ENCODE results near the gene TGFA. TPM values are rescaled to one million over a fixed set of nuclear protein-coding genes. Genes with fewer than 3 reads are reported as not detected.

The TGFA gene
- total and polyA plus RNA-seq, 4 donors: 1.1 to 2.9 (median 1.7) TPM

GRCh38 chr2:70420740-70421139, 132.9 kb downstream of the TGFA start (continued):
- no peak for TF ChIP-seq TAF1 (conservative IDR thresholded peaks at IDR 0.05)

DNA sequence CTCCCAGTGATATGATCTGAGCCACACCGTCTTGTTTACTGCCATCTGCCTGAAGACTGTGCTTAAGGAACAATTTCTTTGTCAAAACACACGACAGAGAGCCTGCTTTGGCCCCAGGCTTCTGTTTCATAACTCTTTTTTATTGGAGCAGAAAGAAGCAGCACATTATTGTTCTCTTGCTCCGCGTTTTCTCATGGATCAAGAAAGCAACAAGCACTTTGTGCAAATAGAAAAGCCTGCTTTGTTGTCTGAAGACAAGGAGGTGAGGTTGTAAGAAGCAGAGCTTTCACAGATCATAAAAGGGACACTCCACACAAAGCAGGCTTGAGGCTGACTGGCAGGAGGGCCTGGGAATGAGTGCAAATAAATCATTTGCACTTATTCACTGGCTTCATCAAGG, 133.5 kb downstream of the TGFA start:
- Histone ChIP-seq H3K36me3 (ENCODE audit: control insufficient read depth in 4 of 4, insufficient read depth in 3 of 4, low read depth in 1 of 4, low read length in 3 of 4) (no peaks in the 10 kb centered on the region), H3K27ac (ENCODE audit: low read depth in 1 of 2, low read length in 2 of 2) (no peak overlapping the region), H3K27me3 (ENCODE audit: control insufficient read depth in 4 of 4, insufficient read depth in 4 of 4, low read length in 3 of 4) (no peaks in the 10 kb centered on the region), H3K4me3 (ENCODE audit: low read depth in 1 of 3, low read length in 3 of 3) (no peak overlapping the region), H3K9ac (ENCODE audit: low read depth in 1 of 2, low read length in 2 of 2) (no peak overlapping the region), H3K4me1 (ENCODE audit: control insufficient read depth in 4 of 4, insufficient read depth in 4 of 4, low read length in 3 of 4) (no peaks in the 10 kb centered on the region), H3K9me3 (ENCODE audit: control insufficient read depth in 4 of 4, low read length in 3 of 4) (no peaks in the 10 kb centered on the region)
- no peak for TF ChIP-seq SP1 (IDR thresholded peaks at IDR 0.05)
- no peak for TF ChIP-seq ATF3 (IDR thresholded peaks at IDR 0.05)
- TF ChIP-seq, protein P1, sequence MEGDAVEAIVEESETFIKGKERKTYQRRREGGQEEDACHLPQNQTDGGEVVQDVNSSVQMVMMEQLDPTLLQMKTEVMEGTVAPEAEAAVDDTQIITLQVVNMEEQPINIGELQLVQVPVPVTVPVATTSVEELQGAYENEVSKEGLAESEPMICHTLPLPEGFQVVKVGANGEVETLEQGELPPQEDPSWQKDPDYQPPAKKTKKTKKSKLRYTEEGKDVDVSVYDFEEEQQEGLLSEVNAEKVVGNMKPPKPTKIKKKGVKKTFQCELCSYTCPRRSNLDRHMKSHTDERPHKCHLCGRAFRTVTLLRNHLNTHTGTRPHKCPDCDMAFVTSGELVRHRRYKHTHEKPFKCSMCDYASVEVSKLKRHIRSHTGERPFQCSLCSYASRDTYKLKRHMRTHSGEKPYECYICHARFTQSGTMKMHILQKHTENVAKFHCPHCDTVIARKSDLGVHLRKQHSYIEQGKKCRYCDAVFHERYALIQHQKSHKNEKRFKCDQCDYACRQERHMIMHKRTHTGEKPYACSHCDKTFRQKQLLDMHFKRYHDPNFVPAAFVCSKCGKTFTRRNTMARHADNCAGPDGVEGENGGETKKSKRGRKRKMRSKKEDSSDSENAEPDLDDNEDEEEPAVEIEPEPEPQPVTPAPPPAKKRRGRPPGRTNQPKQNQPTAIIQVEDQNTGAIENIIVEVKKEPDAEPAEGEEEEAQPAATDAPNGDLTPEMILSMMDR (IDR thresholded peaks at IDR 0.05; ENCODE audit: low read depth, low read length, missing input control): no peak
- no peak for TF ChIP-seq HNF4G (IDR thresholded peaks at IDR 0.05)
- no peak for TF ChIP-seq FOXA2 (IDR thresholded peaks at IDR 0.05)
- TF ChIP-seq GABPA (IDR thresholded peaks at IDR 0.05 in 1 of 2, conservative IDR thresholded peaks at IDR 0.05 in 1 of 2): no peak
- TF ChIP-seq JUND (IDR thresholded peaks at IDR 0.05): no peak
- no peak for TF ChIP-seq REST (IDR thresholded peaks at IDR 0.05)
- no peak for TF ChIP-seq EGR1 (IDR thresholded peaks at IDR 0.05; ENCODE audit: low read depth in 2 of 2)
- no peak for DNase-seq (ENCODE audit: low spot score)
- WGBS: 77% methylated on average over 4 of the region's 4 CpGs

- Histone ChIP-seq H3K36me3 (ENCODE audit: control insufficient read depth in 4 of 4, insufficient read depth in 3 of 4, low read depth in 1 of 4, low read length in 3 of 4) (no peaks in the 10 kb centered on the region), H3K4me1 (ENCODE audit: control insufficient read depth in 4 of 4, insufficient read depth in 4 of 4, low read length in 3 of 4) (no peaks in the 10 kb centered on the region), H3K27ac (ENCODE audit: low read depth in 1 of 2, low read length in 2 of 2) (no peak overlapping the region), H3K9me3 (ENCODE audit: control insufficient read depth in 4 of 4, low read length in 3 of 4) (no peaks in the 10 kb centered on the region), H3K4me3 (ENCODE audit: low read depth in 1 of 3, low read length in 3 of 3) (no peak overlapping the region), H3K9ac (ENCODE audit: low read depth in 1 of 2, low read length in 2 of 2) (no peak overlapping the region), H3K27me3 (ENCODE audit: control insufficient read depth in 4 of 4, insufficient read depth in 4 of 4, low read length in 3 of 4) (no peaks in the 10 kb centered on the region)
- no peak for TF ChIP-seq NR2F2 (IDR thresholded peaks at IDR 0.05)
- TF ChIP-seq HNF4G (IDR thresholded peaks at IDR 0.05): no peak
- TF ChIP-seq RAD21 (IDR thresholded peaks at IDR 0.05): no peak
- TF ChIP-seq EGR1 (IDR thresholded peaks at IDR 0.05; ENCODE audit: low read depth in 2 of 2): no peak
- no peak for TF ChIP-seq REST (IDR thresholded peaks at IDR 0.05)
- TF ChIP-seq JUND (IDR thresholded peaks at IDR 0.05): no peak
- TF ChIP-seq HNF4A (conservative IDR thresholded peaks at IDR 0.05): no peak
- WGBS: 91% methylated on average over 12 of the region's 12 CpGs
- DNase-seq (ENCODE audit: low spot score): no peak
These were observed 135.1 kb downstream of the TGFA start for GRCh38 chr2:70418514-70418913.

Data from liver (tissue), 9 donors.